Esophagus muscularis mucosa (tissue), 4 donors: ENCODE data around the gene CDH22.

ENCODE experiments used
- EP300 ChIP-seq: sonication (generic); formaldehyde crosslinking; IDR thresholded peaks from one replicate; pipeline ENCODE4 v1.6.1; 2017; ENCODE audit warnings: antibody characterized with exemption
- POLR2A ChIP-seq: fragments of 450-650 bp; IDR thresholded peaks from one replicate; pipeline ENCODE4 v1.6.1; 2017; ENCODE audit warnings: antibody characterized with exemption, moderate library complexity, mild to moderate bottlenecking, low read depth
- POLR2AphosphoS5 ChIP-seq, 2 donors: sonication (generic); formaldehyde crosslinking; IDR thresholded peaks; one replicate each; pipeline ENCODE4 v1.6.1; 2017; ENCODE audit warnings: antibody characterized with exemption in 2 of 2
- TF ChIP-seq, protein P1 (sequence below), 3 experiments: fragments of 200-600 bp in 2 of 3; fragments of 450-650 bp in 1 of 3; sonication (generic) in 2 of 3; IDR thresholded peaks; one replicate each; pipeline ENCODE4 v1.5.1; 2017 to 2019; ENCODE audit warnings: antibody characterized with exemption in 3 of 3, mild to moderate bottlenecking in 2 of 3, moderate library complexity in 1 of 3

DNA sequence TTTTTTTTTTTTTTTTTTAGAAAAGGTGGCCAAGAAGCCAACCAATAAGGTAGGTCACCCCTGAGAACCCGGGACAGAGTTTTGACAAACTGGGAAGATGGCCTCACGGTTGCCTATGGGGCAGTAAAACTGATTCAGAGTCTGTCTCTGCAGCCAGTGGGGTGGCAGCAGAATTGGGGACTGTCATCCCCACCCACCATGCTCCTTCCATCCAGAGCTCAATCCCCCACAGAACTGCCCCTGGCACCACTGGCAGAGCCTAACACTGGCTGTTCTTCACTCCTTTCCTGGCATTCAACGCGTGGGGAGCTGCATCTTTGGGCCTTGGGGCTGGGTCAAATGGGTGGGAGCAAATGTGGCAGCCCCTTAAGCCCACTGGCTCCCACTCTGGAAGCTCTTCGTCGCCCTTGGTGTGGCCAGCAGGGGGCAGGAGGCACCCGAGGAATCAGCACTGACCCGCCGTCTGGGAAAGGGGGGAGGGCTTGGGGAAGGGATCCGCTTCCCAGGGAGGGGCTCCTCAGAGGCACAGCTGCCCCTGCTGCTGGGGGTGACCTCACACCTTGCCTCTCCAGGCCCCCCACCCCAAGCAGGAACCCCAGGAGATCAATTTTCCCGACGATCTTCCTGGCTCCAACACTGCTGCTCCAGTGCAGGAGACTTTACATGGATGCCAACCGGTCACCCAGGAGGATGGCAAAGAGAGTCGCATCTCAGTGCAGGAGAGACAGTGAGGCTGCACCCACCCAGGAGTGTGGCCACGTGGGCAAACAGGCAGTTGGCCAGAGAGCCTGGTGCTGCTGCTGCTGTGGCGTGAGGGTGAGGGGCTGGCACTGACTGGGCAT lies 179.8 kb downstream of the CDH22 start:
- TF ChIP-seq, protein P1, sequence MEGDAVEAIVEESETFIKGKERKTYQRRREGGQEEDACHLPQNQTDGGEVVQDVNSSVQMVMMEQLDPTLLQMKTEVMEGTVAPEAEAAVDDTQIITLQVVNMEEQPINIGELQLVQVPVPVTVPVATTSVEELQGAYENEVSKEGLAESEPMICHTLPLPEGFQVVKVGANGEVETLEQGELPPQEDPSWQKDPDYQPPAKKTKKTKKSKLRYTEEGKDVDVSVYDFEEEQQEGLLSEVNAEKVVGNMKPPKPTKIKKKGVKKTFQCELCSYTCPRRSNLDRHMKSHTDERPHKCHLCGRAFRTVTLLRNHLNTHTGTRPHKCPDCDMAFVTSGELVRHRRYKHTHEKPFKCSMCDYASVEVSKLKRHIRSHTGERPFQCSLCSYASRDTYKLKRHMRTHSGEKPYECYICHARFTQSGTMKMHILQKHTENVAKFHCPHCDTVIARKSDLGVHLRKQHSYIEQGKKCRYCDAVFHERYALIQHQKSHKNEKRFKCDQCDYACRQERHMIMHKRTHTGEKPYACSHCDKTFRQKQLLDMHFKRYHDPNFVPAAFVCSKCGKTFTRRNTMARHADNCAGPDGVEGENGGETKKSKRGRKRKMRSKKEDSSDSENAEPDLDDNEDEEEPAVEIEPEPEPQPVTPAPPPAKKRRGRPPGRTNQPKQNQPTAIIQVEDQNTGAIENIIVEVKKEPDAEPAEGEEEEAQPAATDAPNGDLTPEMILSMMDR (IDR thresholded peaks at IDR 0.05): peak in 2 of 3 experiments; percentile 38 to 57
- TF ChIP-seq POLR2AphosphoS5 (IDR thresholded peaks at IDR 0.05): no peak
- TF ChIP-seq EP300: no peak
- no peak for TF ChIP-seq POLR2A
